Testis (tissue), 3 donors: Measurements from ENCODE around the gene TAX1BP3. TPM values are rescaled to one million over a fixed set of nuclear protein-coding genes. Genes with fewer than 3 reads are reported as not detected.

ENCODE experiments used
- DNase-seq: peaks from one replicate; pipeline ENCODE4 v3.0.0-alpha.2; 2019
- H3K27ac ChIP-seq, 2 donors: fragments of 200-600 bp; sonication (generic); one replicate each; pipeline ENCODE4 v1.5.1; 2019
- H3K27me3 ChIP-seq: fragments of 200-600 bp; sonication (generic); one replicate; pipeline ENCODE4 v1.5.1; 2019
- H3K36me3 ChIP-seq: fragments of 200-600 bp; sonication (generic); one replicate; pipeline ENCODE4 v1.5.1; 2017; ENCODE audit warnings: low read depth; ENCODE audit errors: missing control alignments
- H3K4me1 ChIP-seq: fragments of 200-600 bp; sonication (generic); one replicate; pipeline ENCODE4 v1.5.1; 2019
- H3K4me3 ChIP-seq, 2 donors: fragments of 200-600 bp; sonication (generic); one replicate each; pipeline ENCODE4 v1.5.1; 2017 to 2019
- H3K9me3 ChIP-seq: fragments of 200-600 bp; sonication (generic); one replicate; pipeline ENCODE4 v1.5.1; 2017
- POLR2A ChIP-seq: fragments of 450-650 bp; IDR thresholded peaks from one replicate; pipeline ENCODE4 v1.6.1; 2017; ENCODE audit warnings: antibody characterized with exemption, mild to moderate bottlenecking, moderate library complexity
- WGBS, 2 donors: methylation state at CpG; one replicate each; pipeline ENCODE4 v1.1.5; 2018; 5-methylcytosine and 5-hydroxymethylcytosine counted together
- intact Hi-C: fragments of 100-400 bp; cut with DNase I; formaldehyde crosslinking; loops from one replicate; pipeline ENCODE4 v1.15.1; 2023; ENCODE audit warnings: low total_unique reads
- polyA plus RNA-seq: library from polyadenylated mRNA; stranded (reverse); fragments of 350-450 nt; fragmentation: Illumina TruSeq; extraction: RNeasy Lipid Tissue Mini Kit (QIAGEN cat#74804); gene quantifications from one replicate; pipeline ENCODE4 v1.2.3, GENCODE V29; 2014; ENCODE audit warnings: low read depth, low replicate concordance; ENCODE audit not compliant: insufficient read depth
- total RNA-seq, 2 donors: library from RNA; depleted of rRNA; stranded (reverse); fragments of >200 nt; gene quantifications; one replicate each; pipeline ENCODE4 v1.2.3, GENCODE V29; 2016
- TF ChIP-seq, protein P1 (sequence below), 3 experiments: fragments of 450-650 bp in 2 of 3; fragments of 200-600 bp in 1 of 3; sonication (generic) in 1 of 3; IDR thresholded peaks; one replicate each; pipeline ENCODE4 v1.5.1; 2016 to 2019; ENCODE audit warnings: antibody characterized with exemption in 3 of 3, mild to moderate bottlenecking in 2 of 3, moderate library complexity in 1 of 3

TAX1BP3 gene
- total and polyA plus RNA-seq, 3 donors from 2014 or later, result 93.6 to 212 (median 150) TPM

DNA sequence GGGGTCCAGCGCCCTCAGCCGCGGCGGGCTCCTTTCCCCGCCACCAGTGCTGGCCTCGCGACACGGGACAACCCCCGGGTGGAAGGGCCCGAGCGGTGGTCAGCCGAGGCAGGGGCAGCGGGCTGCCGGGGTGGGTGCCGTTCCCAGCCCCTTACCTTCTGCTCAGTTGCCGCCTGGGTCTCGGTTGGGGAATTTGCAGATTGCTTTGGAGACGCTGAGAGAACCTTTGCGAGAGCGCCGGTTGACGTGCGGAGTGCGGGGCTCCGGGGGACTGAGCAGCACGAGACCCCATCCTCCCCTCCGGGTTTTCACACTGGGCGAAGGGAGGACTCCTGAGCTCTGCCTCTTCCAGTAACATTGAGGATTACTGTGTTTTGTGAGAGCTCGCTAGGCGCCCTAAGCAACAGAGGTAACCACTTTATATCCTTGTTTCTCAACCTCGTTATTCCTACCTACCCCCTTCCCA is 31.4 kb downstream of the TAX1BP3 start:
- 1 to 2% methylated on average over 21 to 31 of the region's 31 CpGs for WGBS, 2 donors
- intact Hi-C loops, result no loop called here
- Histone ChIP-seq H3K27ac (peak overlapping the region; percentile 93 to 95), H3K9me3 (no peaks in the 10 kb centered on the region), H3K36me3 (no peaks in the 10 kb centered on the region), H3K4me1 (peaks cover 20% of the 10 kb centered on the region), H3K4me3 (peak overlapping the region; percentile 88 to 91), H3K27me3 (no peaks in the 10 kb centered on the region)
- no peak for DNase-seq
- TF ChIP-seq POLR2A, result no peak
- TF ChIP-seq, protein P1, sequence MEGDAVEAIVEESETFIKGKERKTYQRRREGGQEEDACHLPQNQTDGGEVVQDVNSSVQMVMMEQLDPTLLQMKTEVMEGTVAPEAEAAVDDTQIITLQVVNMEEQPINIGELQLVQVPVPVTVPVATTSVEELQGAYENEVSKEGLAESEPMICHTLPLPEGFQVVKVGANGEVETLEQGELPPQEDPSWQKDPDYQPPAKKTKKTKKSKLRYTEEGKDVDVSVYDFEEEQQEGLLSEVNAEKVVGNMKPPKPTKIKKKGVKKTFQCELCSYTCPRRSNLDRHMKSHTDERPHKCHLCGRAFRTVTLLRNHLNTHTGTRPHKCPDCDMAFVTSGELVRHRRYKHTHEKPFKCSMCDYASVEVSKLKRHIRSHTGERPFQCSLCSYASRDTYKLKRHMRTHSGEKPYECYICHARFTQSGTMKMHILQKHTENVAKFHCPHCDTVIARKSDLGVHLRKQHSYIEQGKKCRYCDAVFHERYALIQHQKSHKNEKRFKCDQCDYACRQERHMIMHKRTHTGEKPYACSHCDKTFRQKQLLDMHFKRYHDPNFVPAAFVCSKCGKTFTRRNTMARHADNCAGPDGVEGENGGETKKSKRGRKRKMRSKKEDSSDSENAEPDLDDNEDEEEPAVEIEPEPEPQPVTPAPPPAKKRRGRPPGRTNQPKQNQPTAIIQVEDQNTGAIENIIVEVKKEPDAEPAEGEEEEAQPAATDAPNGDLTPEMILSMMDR (IDR thresholded peaks at IDR 0.05), result no peak

DNA sequence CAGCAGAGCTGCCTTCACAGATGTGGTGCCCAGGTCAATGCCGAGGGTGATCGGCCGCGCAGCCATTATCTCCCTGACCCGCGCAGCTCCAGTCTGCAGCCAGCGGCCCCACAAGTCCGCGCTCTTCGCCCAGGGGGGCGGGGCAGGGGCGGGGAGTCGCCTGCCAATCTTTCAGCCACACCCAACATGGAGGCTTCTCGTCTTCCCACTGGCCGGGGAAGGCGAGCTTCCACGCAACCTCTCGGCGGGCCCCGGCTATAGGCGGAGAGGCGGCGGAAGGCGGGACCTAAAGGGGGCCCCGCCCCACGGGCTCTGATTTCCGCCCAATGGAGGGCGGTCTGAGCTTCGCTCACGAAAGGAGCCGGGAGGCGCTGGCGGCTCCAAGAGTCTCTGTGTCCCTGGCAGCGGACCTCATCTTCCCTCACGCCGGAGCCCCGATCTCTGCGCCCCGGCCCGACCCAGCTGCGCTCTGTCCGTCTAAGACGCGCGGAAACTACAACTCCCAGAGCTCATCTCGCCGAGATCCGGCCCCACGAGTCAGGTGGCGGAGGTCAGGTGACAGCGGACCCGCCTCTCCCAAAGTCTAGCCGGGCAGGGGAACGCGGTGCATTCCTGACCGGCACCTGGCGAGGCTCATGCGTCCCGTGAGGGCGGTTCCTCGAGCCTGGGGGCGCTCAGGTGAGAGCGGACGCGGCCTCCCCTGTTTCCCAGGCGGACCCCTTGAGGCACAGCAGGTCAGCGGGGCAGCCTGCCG is 32.0 kb downstream of the TAX1BP3 start, which contains the start of the genes CTNS and SHPK:
Gene CTNS, plus strand, starts transcription at position 607 of the 754 bp plus-strand sequence. CDS start 3,447 bp downstream, outside the sequence.
Gene SHPK, minus strand, starts transcription at position 97 of the 754 bp plus-strand sequence. Its CDS starts 31 bp downstream, at position 66.
- WGBS, 2 donors, result 0 to 1% methylated on average over 22 to 68 of the region's 68 CpGs
- Histone ChIP-seq H3K27me3 (no peaks in the 10 kb centered on the region), H3K36me3 (no peaks in the 10 kb centered on the region), H3K9me3 (no peaks in the 10 kb centered on the region), H3K4me3 (peak within 1 kb of the TSS; percentile 88 to 91), H3K4me1 (peaks cover 20% of the 10 kb centered on the region), H3K27ac (peak within 1 kb of the TSS; percentile 93 to 95)
- peak; percentile 99 for DNase-seq
- intact Hi-C loops, result no loop called here
- TF ChIP-seq, protein P1 (IDR thresholded peaks at IDR 0.05), result no peak
- TF ChIP-seq POLR2A, result no peak

DNA sequence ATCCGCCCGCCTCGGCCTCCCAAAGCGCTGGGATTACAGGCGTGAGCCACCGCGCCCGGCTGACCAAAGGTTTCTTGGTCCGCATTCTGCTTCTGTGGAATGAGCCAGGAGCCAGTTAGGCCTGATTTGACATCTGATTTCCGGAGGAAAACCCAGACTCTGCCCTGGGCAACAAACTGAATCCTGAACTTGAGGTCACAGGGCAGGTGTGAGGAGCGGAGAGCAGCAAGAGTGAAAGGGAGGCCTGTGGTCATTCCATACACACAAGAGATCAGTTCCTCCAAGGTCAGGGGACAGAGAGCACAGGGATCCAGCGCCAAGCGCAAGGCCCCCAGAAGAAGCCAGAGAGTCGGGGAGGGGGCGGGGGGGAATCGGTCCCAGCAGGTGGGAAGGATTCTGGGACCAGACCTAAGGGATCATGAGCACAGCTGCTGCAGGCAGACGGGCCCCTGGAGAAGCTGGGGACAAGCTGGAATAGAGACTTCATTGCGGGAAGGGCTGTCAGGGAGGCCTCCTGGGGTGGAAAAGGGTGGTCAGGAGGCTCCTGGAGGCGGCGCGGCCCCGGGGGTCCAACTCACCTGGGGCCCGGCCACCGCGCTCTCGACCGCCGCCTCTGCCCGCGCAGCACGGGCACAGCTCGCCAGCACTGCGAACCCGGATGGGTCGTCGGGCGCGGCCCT is 32.8 kb downstream of the TAX1BP3 start:
- intact Hi-C loops, result no loop called here
- Histone ChIP-seq H3K4me3 (peak overlapping the region; percentile 88 to 91), H3K27ac (peak overlapping the region; percentile 93 to 95), H3K36me3 (no peaks in the 10 kb centered on the region), H3K27me3 (no peaks in the 10 kb centered on the region), H3K9me3 (no peaks in the 10 kb centered on the region), H3K4me1 (peaks cover 24% of the 10 kb centered on the region)
- 16 to 21% methylated on average over 17 to 38 of the region's 38 CpGs for WGBS, 2 donors
- no peak for DNase-seq
- TF ChIP-seq, protein P1 (IDR thresholded peaks at IDR 0.05), result no peak
- TF ChIP-seq POLR2A, result no peak

DNA sequence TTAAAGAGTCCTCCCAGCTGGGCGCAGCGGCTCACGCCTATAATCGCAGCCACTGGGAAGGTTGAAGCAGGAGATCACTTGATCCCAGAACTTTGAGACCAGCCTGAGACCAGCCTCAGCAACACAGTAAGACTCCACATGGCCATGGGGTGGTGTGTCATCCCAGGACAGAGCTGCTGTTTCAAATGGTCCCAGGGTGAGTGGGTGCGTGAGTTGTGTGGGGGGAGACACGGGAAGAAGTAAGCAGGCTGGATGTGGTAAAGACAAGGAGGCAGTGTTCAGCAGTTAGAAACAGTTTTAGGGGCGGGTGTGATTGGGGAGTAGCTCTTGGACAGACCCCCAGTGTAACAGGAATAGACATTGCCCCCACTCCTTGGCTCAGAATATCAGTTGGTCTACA is 36.1 kb downstream of the TAX1BP3 start:
- H3K27me3 ChIP-seq, result no peaks in the 10 kb centered on the region
- H3K36me3 ChIP-seq, result no peaks in the 10 kb centered on the region
- no peak overlapping the region for H3K27ac ChIP-seq
- intact Hi-C loops, result no loop called here
- 81 to 90% methylated on average over 5 to 7 of the region's 7 CpGs for WGBS, 2 donors
- TF ChIP-seq, protein P1 (IDR thresholded peaks at IDR 0.05), result no peak
- no peak for TF ChIP-seq POLR2A
- DNase-seq, result no peak
- H3K4me1 ChIP-seq, result peaks cover 22% of the 10 kb centered on the region
- H3K9me3 ChIP-seq, result no peaks in the 10 kb centered on the region
- H3K4me3 ChIP-seq, result no peak overlapping the region
